Astrocyte (in vitro differentiated cells and primary cell): ENCODE data around the gene TLR5. TPM values are rescaled to one million over a fixed set of nuclear protein-coding genes. Genes with fewer than 3 reads are reported as not detected.

Experiments
- DNase-seq: peaks from one replicate; pipeline ENCODE4 v3.0.0-alpha.2; 2010; ENCODE audit warnings: low read depth
- FAIRE-seq: peaks from 2 replicates; lab custom pipeline; 2011; peaks lifted over from hg19 to GRCh38; lab: Jason Lieb, UNC
- H2AFZ ChIP-seq: 2 replicates; pipeline ENCODE4 v1.6.0; 2012; ENCODE audit warnings: low read depth, low read length, inconsistent platforms
- H3K27ac ChIP-seq: 2 replicates; pipeline ENCODE4 v1.5.1; 2011; ENCODE audit warnings: low read depth, low read length, inconsistent platforms
- H3K27me3 ChIP-seq: 2 replicates; pipeline ENCODE4 v1.6.0; 2011; ENCODE audit warnings: low read length, inconsistent platforms; ENCODE audit not compliant: insufficient read depth
- H3K36me3 ChIP-seq: 2 replicates; pipeline ENCODE4 v1.5.1; 2011; ENCODE audit warnings: low read length, inconsistent platforms; ENCODE audit not compliant: insufficient read depth
- H3K4me1 ChIP-seq: 2 replicates; pipeline ENCODE4 v1.5.1; 2011; ENCODE audit warnings: low read length, inconsistent platforms; ENCODE audit not compliant: insufficient read depth
- H3K4me2 ChIP-seq: 2 replicates; pipeline ENCODE4 v1.6.0; 2012; ENCODE audit warnings: low read length, inconsistent platforms
- H3K4me3 ChIP-seq: 2 replicates; pipeline ENCODE4 v1.5.1; 2011; ENCODE audit warnings: low read depth, mild to moderate bottlenecking, low read length, inconsistent platforms; ENCODE audit not compliant: insufficient read depth
- H3K79me2 ChIP-seq: 2 replicates; pipeline ENCODE4 v1.6.0; 2012; ENCODE audit warnings: mild to moderate bottlenecking, low read length, inconsistent platforms; ENCODE audit not compliant: insufficient read depth
- H3K9ac ChIP-seq: 2 replicates; pipeline ENCODE4 v1.6.0; 2012; ENCODE audit warnings: mild to moderate bottlenecking, low read length, inconsistent platforms
- H3K9me3 ChIP-seq: 2 replicates; pipeline ENCODE4 v1.5.1; 2012; ENCODE audit warnings: low read depth, mild to moderate bottlenecking, low read length, inconsistent platforms; ENCODE audit not compliant: insufficient read depth
- H4K20me1 ChIP-seq: 2 replicates; pipeline ENCODE4 v1.6.0; 2012; ENCODE audit warnings: low read length, inconsistent platforms; ENCODE audit not compliant: insufficient read depth
- H3K27ac Mint-ChIP-seq: one replicate; pipeline ENCODE4 v1.8.0; 2021; ENCODE audit warnings: mild to moderate bottlenecking, mixed read lengths; ENCODE audit not compliant: unreplicated experiment
- H3K27me3 Mint-ChIP-seq: one replicate; pipeline ENCODE4 v1.8.0; 2021; ENCODE audit warnings: low read depth, mixed read lengths; ENCODE audit not compliant: unreplicated experiment
- H3K36me3 Mint-ChIP-seq: one replicate; pipeline ENCODE4 v1.8.0; 2021; ENCODE audit warnings: low read depth, mixed read lengths; ENCODE audit not compliant: unreplicated experiment
- H3K4me1 Mint-ChIP-seq: one replicate; pipeline ENCODE4 v1.8.0; 2021; ENCODE audit warnings: low read depth, mixed read lengths; ENCODE audit not compliant: unreplicated experiment
- H3K4me3 Mint-ChIP-seq: one replicate; pipeline ENCODE4 v1.8.0; 2021; ENCODE audit warnings: mild to moderate bottlenecking, moderate library complexity, mixed read lengths; ENCODE audit not compliant: unreplicated experiment
- H3K9me3 Mint-ChIP-seq: one replicate; pipeline ENCODE4 v1.8.0; 2021; ENCODE audit warnings: mild to moderate bottlenecking, mixed read lengths; ENCODE audit not compliant: unreplicated experiment
- CTCF ChIP-seq: IDR thresholded peaks from 2 replicates; pipeline ENCODE4 v1.5.1; 2011; ENCODE audit warnings: low read depth, mild to moderate bottlenecking, inconsistent platforms, low read length, moderate library complexity; ENCODE audit not compliant: insufficient read depth
- EZH2 ChIP-seq: IDR thresholded peaks from 2 replicates; pipeline ENCODE4 v1.6.1; 2012; ENCODE audit warnings: mild to moderate bottlenecking, low read length, inconsistent platforms; ENCODE audit not compliant: insufficient read depth
- total RNA-seq: library from RNA; stranded (reverse); gene quantifications from 2 replicates; pipeline ENCODE4 v1.2.1, GENCODE V29; 2021

Gene TLR5
- total RNA-seq, 1 donor from 2014 or later, result 1.1 TPM

GRCh38 chr1:223083831-223084230, 59.2 kb downstream of the TLR5 start:
- no peaks in the 10 kb centered on the region for H3K36me3 Mint-ChIP-seq
- FAIRE-seq (no peak), DNase-seq (no peak)
- Histone ChIP-seq H3K79me2 (no peaks in the 10 kb centered on the region), H3K9ac (no peak overlapping the region), H3K9me3 (no peaks in the 10 kb centered on the region), H3K4me2 (no peak overlapping the region), H3K4me3 (no peak overlapping the region), H4K20me1 (no peaks in the 10 kb centered on the region), H3K36me3 (no peaks in the 10 kb centered on the region), H3K4me1 (no peaks in the 10 kb centered on the region), H2AFZ (no peak overlapping the region), H3K27me3 (peaks cover 26% of the 10 kb centered on the region), H3K27ac (no peak overlapping the region)
- TF ChIP-seq CTCF (no peak), EZH2 (no peak)
- no peaks in the 10 kb centered on the region for H3K9me3 Mint-ChIP-seq
- no peak overlapping the region for H3K4me3 Mint-ChIP-seq
- peaks cover 9% of the 10 kb centered on the region for H3K4me1 Mint-ChIP-seq
- H3K27ac Mint-ChIP-seq, result no peak overlapping the region
- H3K27me3 Mint-ChIP-seq, result peaks cover 24% of the 10 kb centered on the region

- no peak for FAIRE-seq
- no peak overlapping the region for H3K9ac ChIP-seq
These were observed 60.1 kb downstream of the TLR5 start for GRCh38 chr1:223082914-223083313.

More at GRCh38 chr1:223082914-223083313, 60.1 kb downstream of the TLR5 start:
- TF ChIP-seq EZH2 (no peak), CTCF (no peak)
- H3K27me3 ChIP-seq, result peaks cover 18% of the 10 kb centered on the region
- no peaks in the 10 kb centered on the region for H3K9me3 Mint-ChIP-seq
- H3K27ac Mint-ChIP-seq, result no peak overlapping the region
- H3K4me3 ChIP-seq, result no peak overlapping the region
- no peaks in the 10 kb centered on the region for H3K79me2 ChIP-seq
- H3K4me1 ChIP-seq, result no peaks in the 10 kb centered on the region
- H3K4me3 Mint-ChIP-seq, result no peak overlapping the region
- no peaks in the 10 kb centered on the region for H3K9me3 ChIP-seq
- H3K27me3 Mint-ChIP-seq, result peaks cover 18% of the 10 kb centered on the region
- peaks cover 11% of the 10 kb centered on the region for H3K4me1 Mint-ChIP-seq
- no peak overlapping the region for H3K27ac ChIP-seq
- no peak overlapping the region for H2AFZ ChIP-seq
- no peaks in the 10 kb centered on the region for H3K36me3 ChIP-seq
- no peaks in the 10 kb centered on the region for H4K20me1 ChIP-seq
- H3K36me3 Mint-ChIP-seq, result no peaks in the 10 kb centered on the region
- no peak overlapping the region for H3K4me2 ChIP-seq
- DNase-seq, result no peak
